GM10266 (cell line): Measurements from ENCODE around the gene PURB.

Experiments used
- DNase-seq: peaks from one replicate; pipeline ENCODE4 v3.0.0; 2012; ENCODE audit errors: extremely low spot score
- CTCF ChIP-seq: IDR thresholded peaks from 2 replicates; pipeline ENCODE4 v1.5.1; 2012; ENCODE audit warnings: mild to moderate bottlenecking, low read depth; ENCODE audit not compliant: control insufficient read depth, insufficient read depth; ENCODE audit errors: missing control alignments

The PURB gene

DNA sequence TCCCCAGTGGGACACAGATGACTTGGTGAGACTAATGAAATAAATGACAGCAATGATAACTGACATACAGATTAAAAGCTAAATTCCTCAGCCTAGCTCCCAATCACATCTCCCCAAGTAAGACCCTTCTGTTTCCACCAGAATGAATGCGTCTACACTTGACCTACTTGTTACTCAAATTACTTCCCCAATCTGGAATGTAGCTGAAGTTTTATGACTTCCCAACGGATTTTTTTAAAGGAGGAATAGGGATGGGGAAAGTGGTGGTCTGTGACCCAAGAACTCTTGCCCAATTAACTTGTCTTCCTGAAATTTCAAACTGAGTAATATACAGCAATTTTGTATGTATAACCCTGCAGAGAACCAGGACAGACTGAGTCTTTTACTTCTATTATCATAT, 46.6 kb downstream of the PURB start:
- TF ChIP-seq CTCF, result no peak
- DNase-seq, result no peak

GRCh38 chr7:44827567-44827966, 57.8 kb downstream of the PURB start:
- no peak for DNase-seq
- no peak for TF ChIP-seq CTCF
